ENCODE results near the gene AHNAK.

Gene AHNAK

DNA sequence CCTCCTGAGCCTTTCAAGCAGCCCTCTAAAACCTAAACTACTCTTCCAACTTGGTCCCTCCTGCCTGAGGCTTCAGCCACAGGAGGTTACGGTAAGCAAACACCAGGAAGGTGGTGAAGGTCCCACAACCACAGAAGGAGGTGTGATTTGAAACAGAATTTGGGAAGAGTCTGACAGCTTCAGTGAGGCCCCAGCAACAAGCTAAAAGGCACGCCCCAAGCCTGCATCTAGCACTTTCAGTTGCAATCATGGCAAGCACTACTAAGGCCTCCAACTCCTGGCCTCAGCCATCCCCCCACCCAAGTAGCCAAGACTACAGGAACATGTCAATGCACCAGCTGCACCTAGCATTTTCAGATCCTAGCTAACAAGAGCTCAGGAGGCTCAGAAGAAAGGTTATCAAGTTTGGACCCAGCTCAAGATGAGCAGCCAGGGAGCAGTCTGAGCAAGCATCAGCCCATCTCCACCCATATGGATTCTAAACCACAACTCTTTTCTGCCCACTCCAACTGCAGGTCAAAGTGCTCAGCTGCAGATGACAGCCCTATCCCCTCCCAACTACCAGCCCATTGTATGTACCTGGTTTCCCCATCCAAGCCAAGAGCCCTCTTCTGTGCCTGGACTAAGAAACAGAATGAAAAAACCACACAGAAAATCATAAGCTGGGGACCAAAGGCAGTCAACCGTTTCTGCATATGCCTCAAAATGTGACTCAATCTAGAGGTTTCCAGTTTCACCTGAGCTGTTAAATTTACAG lies 10.4 kb upstream of the AHNAK start:
- TF ChIP-seq TAF1 (IDR thresholded peaks at IDR 0.05; ENCODE audit: borderline replicate concordance, insufficient read depth, low read length), result 0 out of 2 replicates have a peak, but pooled peaks have one; percentile 34
- TF ChIP-seq, protein P1, sequence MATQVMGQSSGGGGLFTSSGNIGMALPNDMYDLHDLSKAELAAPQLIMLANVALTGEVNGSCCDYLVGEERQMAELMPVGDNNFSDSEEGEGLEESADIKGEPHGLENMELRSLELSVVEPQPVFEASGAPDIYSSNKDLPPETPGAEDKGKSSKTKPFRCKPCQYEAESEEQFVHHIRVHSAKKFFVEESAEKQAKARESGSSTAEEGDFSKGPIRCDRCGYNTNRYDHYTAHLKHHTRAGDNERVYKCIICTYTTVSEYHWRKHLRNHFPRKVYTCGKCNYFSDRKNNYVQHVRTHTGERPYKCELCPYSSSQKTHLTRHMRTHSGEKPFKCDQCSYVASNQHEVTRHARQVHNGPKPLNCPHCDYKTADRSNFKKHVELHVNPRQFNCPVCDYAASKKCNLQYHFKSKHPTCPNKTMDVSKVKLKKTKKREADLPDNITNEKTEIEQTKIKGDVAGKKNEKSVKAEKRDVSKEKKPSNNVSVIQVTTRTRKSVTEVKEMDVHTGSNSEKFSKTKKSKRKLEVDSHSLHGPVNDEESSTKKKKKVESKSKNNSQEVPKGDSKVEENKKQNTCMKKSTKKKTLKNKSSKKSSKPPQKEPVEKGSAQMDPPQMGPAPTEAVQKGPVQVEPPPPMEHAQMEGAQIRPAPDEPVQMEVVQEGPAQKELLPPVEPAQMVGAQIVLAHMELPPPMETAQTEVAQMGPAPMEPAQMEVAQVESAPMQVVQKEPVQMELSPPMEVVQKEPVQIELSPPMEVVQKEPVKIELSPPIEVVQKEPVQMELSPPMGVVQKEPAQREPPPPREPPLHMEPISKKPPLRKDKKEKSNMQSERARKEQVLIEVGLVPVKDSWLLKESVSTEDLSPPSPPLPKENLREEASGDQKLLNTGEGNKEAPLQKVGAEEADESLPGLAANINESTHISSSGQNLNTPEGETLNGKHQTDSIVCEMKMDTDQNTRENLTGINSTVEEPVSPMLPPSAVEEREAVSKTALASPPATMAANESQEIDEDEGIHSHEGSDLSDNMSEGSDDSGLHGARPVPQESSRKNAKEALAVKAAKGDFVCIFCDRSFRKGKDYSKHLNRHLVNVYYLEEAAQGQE (IDR thresholded peaks at IDR 0.05; ENCODE audit: insufficient read depth in 1 of 2, low read depth in 2 of 2, low read length in 2 of 2), result no peak

DNA sequence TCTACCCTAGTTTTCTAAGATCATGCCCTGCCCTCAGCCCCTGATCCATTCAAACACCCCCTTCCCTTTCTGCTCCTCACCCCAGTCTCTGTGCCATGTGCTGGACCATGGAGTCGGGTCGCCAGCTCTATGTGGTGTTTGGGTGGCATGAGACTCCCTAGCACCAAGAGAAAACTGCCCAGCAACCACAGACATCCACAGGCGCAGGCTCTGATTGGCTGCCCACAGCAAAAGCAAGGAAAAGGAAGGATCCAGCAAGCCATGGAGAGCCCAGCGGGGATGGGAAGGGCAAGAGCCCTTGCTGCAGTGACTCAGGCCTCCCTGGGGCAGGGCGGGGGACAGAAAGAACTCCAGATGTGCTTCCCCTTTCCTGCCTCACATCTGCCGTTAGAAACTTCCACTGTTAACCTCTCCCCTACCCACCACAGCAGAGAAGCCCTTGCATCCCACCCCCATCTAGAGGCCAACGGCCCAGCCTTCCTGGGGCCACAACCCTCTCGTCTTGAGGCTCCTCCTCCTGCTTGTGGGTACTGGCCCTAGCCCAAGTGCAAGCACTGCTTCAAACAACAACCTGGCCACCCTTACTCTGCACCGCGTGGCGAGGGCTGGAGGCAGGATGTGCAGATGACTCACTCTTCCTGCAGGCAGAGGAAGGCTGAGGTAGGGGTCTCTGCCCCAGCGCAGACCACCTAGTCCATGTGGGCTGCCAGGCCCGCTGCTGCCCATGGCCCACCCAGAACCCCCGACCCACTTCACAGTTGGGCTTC lies 9.7 kb upstream of the AHNAK start:
- TF ChIP-seq TAF1 (IDR thresholded peaks at IDR 0.05; ENCODE audit: borderline replicate concordance, insufficient read depth, low read length) (0 out of 2 replicates have a peak, but pooled peaks have one; percentile 32), FOXP2 (optimal IDR thresholded peaks at IDR 0.05; ENCODE audit: borderline replicate concordance, extremely low read depth, extremely low read length, insufficient read depth) (peak; percentile 87), POLR2AphosphoS5 (IDR thresholded peaks at IDR 0.05; ENCODE audit: low read depth, low read length) (peak; percentile 46; the same call in 1 of the 2 replicates), SIN3A (IDR thresholded peaks at IDR 0.05; ENCODE audit: borderline replicate concordance, insufficient read depth, low read length) (0 out of 2 replicates have a peak, but pooled peaks have one; percentile 18)
- TF ChIP-seq, protein P1 (IDR thresholded peaks at IDR 0.05; ENCODE audit: insufficient read depth in 1 of 2, low read depth in 2 of 2, low read length in 2 of 2), result peak in 1 of 2 experiments; percentile 4; a peak in 1 of 4 replicates

DNA sequence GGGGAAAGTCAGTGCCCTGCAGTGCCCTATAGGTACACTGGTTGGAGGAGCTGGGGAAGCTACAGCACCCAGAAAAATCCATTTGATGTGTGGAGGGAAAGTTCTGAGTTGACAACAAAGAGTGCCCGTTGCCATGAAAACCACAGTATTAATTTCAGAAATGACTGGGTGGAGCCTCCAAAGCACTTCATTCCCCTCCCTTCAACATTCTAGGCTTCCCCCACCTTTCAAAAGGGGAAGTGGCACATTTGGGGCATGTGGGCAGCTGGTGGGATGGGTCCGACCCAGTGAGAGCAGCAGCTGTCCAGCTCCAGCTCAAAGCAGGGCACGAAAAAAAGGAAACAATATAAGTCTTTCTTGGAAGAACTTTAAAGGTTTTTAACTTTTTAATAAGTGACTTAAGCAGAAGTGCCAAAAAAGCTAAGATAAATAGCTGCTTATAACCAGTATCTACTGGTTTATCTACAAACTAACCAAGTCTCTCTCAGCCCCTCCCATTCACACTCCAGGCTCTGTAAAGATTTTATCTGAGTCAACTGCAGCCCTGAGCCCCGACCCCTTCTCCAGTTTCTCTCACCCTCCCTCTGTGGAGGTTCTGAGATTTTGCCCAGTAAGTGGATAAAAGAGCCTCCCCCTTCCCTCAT lies 9.0 kb upstream of the AHNAK start:
- TF ChIP-seq SIN3A (IDR thresholded peaks at IDR 0.05; ENCODE audit: borderline replicate concordance, insufficient read depth, low read length), result 0 out of 2 replicates have a peak, but pooled peaks have one; percentile 33
- TF ChIP-seq, protein P1 (IDR thresholded peaks at IDR 0.05; ENCODE audit: insufficient read depth in 1 of 2, low read depth in 2 of 2, low read length in 2 of 2), result no peak
- TF ChIP-seq TAF1 (IDR thresholded peaks at IDR 0.05; ENCODE audit: borderline replicate concordance, insufficient read depth, low read length), result no peak

DNA sequence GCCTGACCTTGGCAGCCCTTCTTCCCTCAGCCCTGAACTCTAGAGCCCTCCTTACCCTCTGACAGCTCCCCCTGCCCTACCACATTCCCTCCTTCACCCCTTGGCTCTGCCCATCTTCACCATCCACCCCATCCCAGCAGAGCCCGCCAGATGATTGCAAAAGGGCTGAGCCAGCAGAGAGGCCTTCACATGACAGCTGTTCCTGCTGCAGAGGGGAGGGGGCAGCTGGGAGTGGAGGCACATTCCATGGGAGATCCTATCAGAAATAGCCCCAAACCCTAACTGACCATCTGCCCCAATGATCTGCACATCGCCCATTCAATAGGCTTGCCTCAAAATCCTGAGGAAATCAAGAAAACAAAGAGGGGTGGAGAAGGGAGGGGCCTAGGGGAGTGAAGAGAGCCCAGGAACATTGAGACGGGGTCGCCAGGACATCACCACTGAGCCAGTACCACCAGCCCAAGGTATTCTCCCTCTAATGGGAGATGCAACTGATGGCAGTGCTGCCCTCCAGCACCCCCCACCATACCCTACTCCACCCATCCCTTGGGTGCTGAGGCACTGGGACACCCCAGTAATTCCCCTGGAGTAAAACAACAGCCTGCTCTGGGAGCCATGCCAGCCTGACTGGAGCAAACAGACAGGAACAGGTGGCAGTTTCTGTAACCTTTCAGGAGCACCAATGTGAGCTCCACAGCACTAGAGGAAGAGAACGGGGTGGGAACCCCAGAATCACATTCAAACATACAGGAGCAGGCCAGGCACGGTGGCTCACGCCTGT lies 8.0 kb upstream of the AHNAK start:
- TF ChIP-seq, protein P1 (IDR thresholded peaks at IDR 0.05; ENCODE audit: insufficient read depth in 1 of 2, low read depth in 2 of 2, low read length in 2 of 2), result no peak
